Large intestine (tissue), 3 donors: Measurements from ENCODE around the gene SAMD4B. TPM values are rescaled to one million over a fixed set of nuclear protein-coding genes. Genes with fewer than 3 reads are reported as not detected.
"Not testable (repeated sequence)": the region's sequence is repeated elsewhere in the genome, so short reads cannot be mapped to it uniquely, and the experiment has no call there.

Experiments
- DNase-seq, 2 donors: peaks; one replicate each; pipeline versions ENCODE4 v3.0.0 to v3.0.0-alpha.2; 2013
- H3K27ac ChIP-seq: one replicate; pipeline ENCODE4 v1.5.1; 2013; ENCODE audit warnings: low read length
- H3K27me3 ChIP-seq: 2 replicates; pipeline ENCODE4 v1.6.1; 2013; ENCODE audit warnings: low read length; ENCODE audit not compliant: control insufficient read depth, insufficient read depth
- H3K36me3 ChIP-seq: 2 replicates; pipeline ENCODE4 v1.6.1; 2013; ENCODE audit warnings: low read length; ENCODE audit not compliant: control insufficient read depth, insufficient read depth
- H3K4me1 ChIP-seq: one replicate; pipeline ENCODE4 v1.6.1; 2013; ENCODE audit warnings: low read length; ENCODE audit not compliant: control insufficient read depth, insufficient read depth
- H3K4me3 ChIP-seq: one replicate; pipeline ENCODE4 v1.5.1; 2013; ENCODE audit warnings: low read length
- H3K9me3 ChIP-seq: one replicate; pipeline ENCODE4 v1.6.1; 2013; ENCODE audit warnings: mild to moderate bottlenecking, low read depth, low read length, moderate library complexity; ENCODE audit not compliant: control insufficient read depth
- WGBS: methylation state at CpG from one replicate; pipeline ENCODE4 v1.1.5; 2013; ENCODE audit warnings: low lambda C conversion rate; ENCODE audit not compliant: insufficient coverage; 5-methylcytosine and 5-hydroxymethylcytosine counted together
- polyA plus RNA-seq: library from polyadenylated mRNA; unstranded; fragments of 120-200 nt; gene quantifications from one replicate; pipeline ENCODE4 v1.2.1, GENCODE V29; 2013

SAMD4B gene
- polyA plus RNA-seq, 1 donor: 94.4 TPM

DNA sequence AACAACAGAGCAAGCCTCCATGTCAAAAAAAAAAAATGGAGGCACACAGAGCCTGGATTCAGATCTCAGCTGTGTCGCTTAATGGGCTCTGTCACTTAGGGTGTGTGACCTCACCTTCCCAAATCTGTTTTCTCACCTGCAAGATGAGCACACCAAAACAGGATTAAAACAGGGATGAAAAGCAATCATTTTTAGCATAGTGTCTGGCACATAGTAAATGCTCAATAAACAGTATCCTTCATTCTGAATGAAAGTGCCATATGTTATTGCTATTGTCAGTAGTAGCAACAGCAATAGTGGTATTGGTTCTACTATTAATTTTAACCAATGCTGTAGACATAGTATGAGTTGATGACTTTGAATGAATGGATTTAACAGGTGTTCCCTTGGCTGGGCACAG is 23.3 kb downstream of the SAMD4B start:
- WGBS: no CpG with 5 or more reads among the region's 1 CpG
- peaks cover 72% of the 10 kb centered on the region for H3K36me3 ChIP-seq

DNA sequence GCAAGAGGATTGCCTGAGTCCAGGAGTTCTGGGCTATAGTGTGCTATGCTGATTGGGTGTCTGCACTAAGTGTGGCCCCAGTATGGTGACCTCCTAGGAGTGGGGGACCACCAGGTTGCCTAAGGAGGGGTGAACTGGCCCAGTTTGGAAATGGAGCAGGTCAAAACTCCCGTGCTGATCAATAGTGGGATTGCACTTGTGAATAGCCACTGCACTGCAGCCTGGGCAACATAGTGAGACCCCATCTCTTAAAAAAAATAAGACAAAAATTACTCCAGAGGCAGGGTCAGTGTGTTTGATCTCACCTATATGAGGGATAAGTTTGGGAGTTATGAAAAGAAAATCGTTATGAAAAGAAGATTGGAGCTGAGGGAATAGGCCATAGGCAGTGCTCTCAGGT is 27.0 kb downstream of the SAMD4B start:
- Histone ChIP-seq H3K9me3 (no peaks in the 10 kb centered on the region), H3K27ac (no peak overlapping the region), H3K4me3 (no peak overlapping the region), H3K36me3 (peaks cover 69% of the 10 kb centered on the region), H3K27me3 (no peaks in the 10 kb centered on the region), H3K4me1 (no peaks in the 10 kb centered on the region)
- 100% methylated on average over 1 of the region's 2 CpGs for WGBS
- no peak for DNase-seq

More for the DNA sequence above, 23.3 kb downstream of the SAMD4B start:
- DNase-seq: no peak
- no peaks in the 10 kb centered on the region for H3K27me3 ChIP-seq
- no peaks in the 10 kb centered on the region for H3K4me1 ChIP-seq
- H3K27ac ChIP-seq: no peak overlapping the region
- H3K9me3 ChIP-seq: no peaks in the 10 kb centered on the region
- no peak overlapping the region for H3K4me3 ChIP-seq

DNA sequence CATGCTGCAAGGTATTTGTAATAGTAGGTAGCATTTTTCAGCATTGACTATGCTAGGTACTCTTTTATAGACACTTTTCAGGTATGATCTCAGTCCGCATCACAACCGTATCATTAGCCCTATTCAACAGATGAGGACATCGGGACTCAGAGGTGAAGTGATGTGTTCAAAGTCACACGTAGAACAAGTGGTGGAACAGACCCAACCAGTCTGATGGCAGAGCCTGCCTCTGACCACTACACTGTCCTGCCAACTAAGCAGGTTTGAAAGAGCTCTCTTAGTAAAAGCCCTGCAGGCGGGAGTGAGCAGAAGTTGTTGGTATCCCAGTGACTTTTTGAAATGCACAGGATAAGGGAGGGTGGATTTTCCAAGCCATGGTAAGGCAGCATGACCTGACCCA is 28.5 kb downstream of the SAMD4B start:
- no peaks in the 10 kb centered on the region for H3K9me3 ChIP-seq
- WGBS: no CpG with 5 or more reads among the region's 5 CpGs
- no peaks in the 10 kb centered on the region for H3K27me3 ChIP-seq
- DNase-seq: no peak
- no peak overlapping the region for H3K27ac ChIP-seq
- H3K36me3 ChIP-seq: peaks cover 69% of the 10 kb centered on the region
- no peak overlapping the region for H3K4me3 ChIP-seq
- H3K4me1 ChIP-seq: no peaks in the 10 kb centered on the region

DNA sequence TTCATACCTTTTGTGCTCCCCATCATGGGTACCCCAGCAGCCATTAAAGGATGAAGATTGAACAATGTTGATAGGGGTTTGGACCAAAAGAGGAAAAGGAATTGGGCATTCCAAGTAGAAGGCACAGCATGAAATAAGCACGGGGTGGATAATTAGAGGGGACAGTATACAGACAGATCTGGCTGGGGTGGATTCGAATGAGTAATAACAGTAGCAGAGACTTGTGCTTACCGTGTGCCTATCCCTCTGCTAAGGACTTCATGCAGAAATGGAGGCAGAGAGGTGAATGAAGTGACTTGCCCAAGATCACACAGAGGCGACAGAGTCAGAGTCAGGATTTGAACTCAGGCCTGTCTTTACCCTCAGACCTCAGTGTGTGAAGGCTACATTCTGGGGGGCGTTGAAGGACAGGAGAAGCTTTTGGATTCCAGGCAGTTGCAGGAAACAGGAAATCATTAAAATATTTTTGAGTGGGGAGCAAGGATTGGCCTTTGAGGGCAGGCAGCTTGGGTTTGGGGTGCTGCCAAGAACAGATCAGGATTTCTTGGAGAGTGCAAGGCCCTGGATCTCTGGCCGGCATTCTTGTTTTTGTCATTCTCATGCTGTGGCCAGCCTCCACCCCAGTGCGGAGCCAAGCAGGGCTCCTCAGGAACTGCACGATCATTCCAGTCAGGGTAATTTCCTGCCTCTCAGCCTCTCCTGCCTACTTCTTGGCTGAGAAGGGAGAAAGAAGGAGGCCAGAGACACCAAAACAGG is 30.0 kb downstream of the SAMD4B start:
- DNase-seq: peak; percentile 55
- Histone ChIP-seq H3K9me3 (no peaks in the 10 kb centered on the region), H3K4me3 (no peak overlapping the region), H3K36me3 (peaks cover 75% of the 10 kb centered on the region), H3K27ac (peak overlapping the region; percentile 74), H3K27me3 (no peaks in the 10 kb centered on the region), H3K4me1 (no peaks in the 10 kb centered on the region)
- 80% methylated on average over 2 of the region's 8 CpGs for WGBS

DNA sequence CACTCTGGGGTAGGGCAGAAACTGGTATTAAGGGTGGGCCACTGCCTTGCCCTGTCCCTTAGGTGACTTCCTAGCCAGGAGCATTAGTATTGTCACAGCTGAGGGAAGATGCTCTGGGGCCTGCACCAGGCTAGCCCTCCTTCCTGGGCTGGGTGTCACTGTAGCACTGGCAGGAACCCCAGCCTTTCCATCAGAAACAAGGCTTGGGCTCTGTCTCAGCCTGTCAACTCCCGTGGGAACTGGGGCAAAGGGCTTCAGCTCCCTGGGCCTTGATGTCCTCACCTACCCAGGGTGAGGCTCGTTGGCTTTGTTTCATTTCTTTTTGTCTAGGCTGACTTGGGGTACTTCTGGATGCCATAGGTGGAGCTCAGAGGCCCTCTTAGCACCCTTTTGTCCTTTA is 30.7 kb downstream of the SAMD4B start:
- Histone ChIP-seq H3K27me3 (no peaks in the 10 kb centered on the region), H3K27ac (peak overlapping the region; percentile 74), H3K9me3 (no peaks in the 10 kb centered on the region), H3K4me1 (no peaks in the 10 kb centered on the region), H3K4me3 (no peak overlapping the region), H3K36me3 (peaks cover 82% of the 10 kb centered on the region)
- no CpG with 5 or more reads among the region's 2 CpGs for WGBS
- DNase-seq: no peak

DNA sequence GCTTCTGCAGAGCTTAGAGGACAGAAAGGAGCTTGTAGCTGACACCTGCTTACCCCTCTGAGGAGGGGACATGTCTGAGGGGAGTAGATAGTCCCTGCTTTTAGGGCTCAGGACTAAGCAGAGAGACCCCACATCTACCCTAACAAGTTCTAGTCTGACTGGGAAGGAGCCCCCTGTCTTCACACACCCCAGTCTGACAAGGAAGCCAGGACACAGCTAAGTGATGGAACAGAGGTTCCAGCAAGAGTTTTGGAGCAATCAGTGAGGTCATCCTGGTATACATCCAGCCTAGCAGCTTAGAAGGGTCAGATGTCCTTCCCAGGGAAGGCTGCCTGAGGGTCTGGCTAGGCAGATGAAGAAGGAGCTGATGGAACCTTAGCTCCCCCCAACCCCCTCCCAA is 33.7 kb downstream of the SAMD4B start:
- H3K4me1 ChIP-seq: no peaks in the 10 kb centered on the region
- H3K9me3 ChIP-seq: no peaks in the 10 kb centered on the region
- no peak for DNase-seq
- peaks cover 83% of the 10 kb centered on the region for H3K36me3 ChIP-seq
- no peak overlapping the region for H3K27ac ChIP-seq
- no peak overlapping the region for H3K4me3 ChIP-seq
- H3K27me3 ChIP-seq: no peaks in the 10 kb centered on the region

DNA sequence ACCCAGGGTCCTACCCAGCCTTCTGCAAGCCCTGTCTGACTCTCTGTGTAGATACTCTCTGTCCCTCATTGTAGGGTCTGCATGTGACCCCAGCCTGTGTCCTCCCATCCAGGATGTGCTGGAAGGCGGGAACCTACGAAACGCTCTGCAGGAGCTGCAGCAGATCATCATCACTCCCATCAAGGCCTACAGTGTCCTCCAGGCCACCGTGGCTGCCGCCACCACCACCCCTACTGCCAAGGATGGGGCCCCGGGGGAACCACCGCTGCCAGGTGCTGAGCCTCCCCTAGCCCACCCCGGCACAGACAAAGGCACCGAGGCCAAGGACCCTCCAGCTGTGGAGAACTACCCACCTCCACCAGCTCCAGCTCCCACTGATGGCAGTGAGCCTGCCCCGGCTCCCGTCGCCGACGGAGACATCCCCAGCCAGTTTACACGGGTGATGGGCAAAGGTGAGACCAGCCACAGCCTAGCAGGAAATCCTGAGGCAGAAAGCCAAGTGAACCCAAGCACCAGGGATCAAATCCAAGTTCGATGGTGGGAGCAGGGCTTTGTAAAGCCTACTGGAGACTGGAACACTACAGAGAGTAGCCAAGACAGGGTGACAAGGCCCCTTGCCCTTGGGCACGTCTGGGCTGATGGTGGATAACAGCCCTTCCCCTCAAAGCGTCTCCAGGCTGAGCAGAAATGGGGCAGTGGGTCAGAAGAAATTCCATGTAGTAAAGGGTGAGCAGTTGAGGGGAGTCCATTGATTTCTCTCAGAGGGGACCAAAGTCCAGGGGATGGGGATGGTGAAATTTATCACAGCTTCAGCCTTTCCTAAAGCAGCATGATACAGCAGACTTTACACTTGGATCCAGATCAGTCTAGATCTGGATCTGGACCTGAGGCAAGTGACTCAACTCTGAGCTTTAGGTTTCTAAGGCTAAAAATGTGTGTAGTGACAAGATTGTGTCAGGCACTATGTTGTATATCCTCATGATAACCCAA is 35.4 kb downstream of the SAMD4B start:
- Histone ChIP-seq H3K36me3 (peaks cover 87% of the 10 kb centered on the region), H3K4me3 (no peak overlapping the region), H3K27me3 (no peaks in the 10 kb centered on the region), H3K4me1 (no peaks in the 10 kb centered on the region), H3K9me3 (no peaks in the 10 kb centered on the region), H3K27ac (no peak overlapping the region)
- DNase-seq: no peak
- WGBS: no CpG with 5 or more reads among the region's 18 CpGs

DNA sequence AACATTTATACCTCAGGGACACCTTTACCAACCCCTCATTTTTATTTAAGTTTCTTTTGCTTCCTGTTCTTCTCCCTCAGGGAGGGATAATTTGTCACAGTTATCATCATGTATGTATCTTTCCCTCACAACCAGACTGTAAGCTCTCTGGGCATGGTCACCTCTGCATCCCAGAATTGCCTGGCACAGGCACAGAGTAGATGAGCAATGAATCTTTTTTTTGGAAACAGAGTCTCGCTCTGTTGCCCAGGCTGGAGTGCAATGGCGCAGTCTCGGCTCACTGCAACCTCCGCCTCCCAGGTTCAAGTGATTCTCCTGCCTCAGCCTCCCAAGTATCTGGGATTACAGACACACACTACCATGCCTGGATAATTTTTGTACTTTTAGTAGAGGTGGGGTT is 37.1 kb downstream of the SAMD4B start:
- not testable (repeated sequence) for H3K9me3 ChIP-seq, H3K27me3 ChIP-seq, H3K27ac ChIP-seq, DNase-seq, H3K4me3 ChIP-seq, H3K4me1 ChIP-seq
- no CpG with 5 or more reads among the region's 4 CpGs for WGBS
- H3K36me3 ChIP-seq: peaks cover 93% of the 10 kb centered on the region

DNA sequence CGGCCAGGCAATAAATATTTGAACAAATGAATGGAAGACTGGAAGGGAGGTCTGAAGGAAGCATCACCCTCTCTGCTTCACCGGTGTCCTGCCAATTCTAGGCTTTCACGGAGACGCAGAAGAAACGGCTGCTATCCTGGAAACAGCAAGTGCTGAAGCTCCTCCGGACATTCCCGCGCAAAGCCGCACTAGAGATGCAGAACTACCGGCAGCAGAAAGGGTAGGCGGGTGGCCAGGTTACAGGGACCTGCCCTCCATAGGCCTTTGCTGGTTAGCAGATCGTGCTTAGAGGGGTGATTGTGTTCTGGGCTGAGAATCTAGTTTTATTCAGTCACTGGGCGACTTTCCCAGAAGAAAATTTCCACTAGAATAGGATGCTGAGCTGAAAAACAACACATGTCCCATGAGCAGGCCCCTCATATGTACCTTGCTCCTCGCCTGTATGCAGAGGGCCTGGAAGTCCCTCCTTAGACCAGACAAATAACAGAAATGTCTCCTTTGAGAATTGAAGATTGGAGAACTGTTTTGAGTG is 37.7 kb downstream of the SAMD4B start:
- Histone ChIP-seq H3K36me3 (peaks cover 96% of the 10 kb centered on the region), H3K4me1 (no peaks in the 10 kb centered on the region), H3K9me3 (no peaks in the 10 kb centered on the region), H3K4me3 (no peak overlapping the region), H3K27me3 (no peaks in the 10 kb centered on the region), H3K27ac (no peak overlapping the region)
- WGBS: no CpG with 5 or more reads among the region's 14 CpGs
- DNase-seq: no peak
